ENCODE results near the gene ZFR. TPM values are rescaled to one million over a fixed set of nuclear protein-coding genes. Genes with fewer than 3 reads are reported as not detected.
"Not testable (repeated sequence)": the region's sequence is repeated elsewhere in the genome, so short reads cannot be mapped to it uniquely, and the experiment has no call there.

Gene ZFR
- 72.8 and 89.7 TPM in 2 replicates for total RNA-seq

- peak; percentile 93 for DNase-seq
Observed at GRCh38 chr5:32444431-32445286, at the start of gene ZFR. TSS of gene ZFR (minus strand) at chr5:32444740. CDS start at chr5:32444658, 82 bp downstream.

- DNase-seq = no peak
Observed at GRCh38 chr5:32490972-32491557, 46.5 kb upstream of the ZFR start.

- DNase-seq = peak; percentile 88
Observed at GRCh38 chr5:32489791-32490562, 45.4 kb upstream of the ZFR start.

GRCh38 chr5:32487424-32487823 lies 42.9 kb upstream of the ZFR start:
- no peak for DNase-seq

GRCh38 chr5:32487008-32487407 lies 42.5 kb upstream of the ZFR start:
- DNase-seq = no peak

GRCh38 chr5:32482193-32482592 lies 37.7 kb upstream of the ZFR start:
- no peak for DNase-seq

- DNase-seq = no peak
Observed at GRCh38 chr5:32479096-32479495, 34.6 kb upstream of the ZFR start.

GRCh38 chr5:32476891-32477290 lies 32.4 kb upstream of the ZFR start:
- no peak for DNase-seq

- no peak for DNase-seq
Observed at GRCh38 chr5:32475334-32476097, 31.0 kb upstream of the ZFR start.

GRCh38 chr5:32474209-32474854 lies 29.8 kb upstream of the ZFR start:
- DNase-seq = no peak

GRCh38 chr5:32473072-32473471 lies 28.5 kb upstream of the ZFR start:
- no peak for DNase-seq

- DNase-seq = no peak
Observed at GRCh38 chr5:32471784-32472183, 27.2 kb upstream of the ZFR start.

GRCh38 chr5:32465076-32465475 lies 20.5 kb upstream of the ZFR start:
- no peak for DNase-seq

- DNase-seq = no peak
Observed at GRCh38 chr5:32462618-32463017, 18.1 kb upstream of the ZFR start.

GRCh38 chr5:32461441-32462120 lies 17.0 kb upstream of the ZFR start:
- DNase-seq = no peak

GRCh38 chr5:32460702-32461101 lies 16.2 kb upstream of the ZFR start:
- DNase-seq = no peak

GRCh38 chr5:32458880-32459495 lies 14.4 kb upstream of the ZFR start:
- no peak for DNase-seq

- no peak for DNase-seq
Observed at GRCh38 chr5:32455311-32455710, 10.8 kb upstream of the ZFR start.

GRCh38 chr5:32454821-32455220 lies 10.3 kb upstream of the ZFR start:
- no peak for DNase-seq

GRCh38 chr5:32453916-32454315 lies 9.4 kb upstream of the ZFR start:
- no peak for DNase-seq

- not testable (repeated sequence) for DNase-seq
Observed at GRCh38 chr5:32452316-32452715, 7.8 kb upstream of the ZFR start.

Measured in dermis blood vessel endothelial cell (primary cell).